Measurements from ENCODE around the gene ITIH6.
"Not testable (repeated sequence)": the region's sequence is repeated elsewhere in the genome, so short reads cannot be mapped to it uniquely, and the experiment has no call there.

GRCh38 chrX:54736298-54736942 is 61.6 kb downstream of the ITIH6 start:
- TF ChIP-seq CTCF, POLR2A (IDR thresholded peaks at IDR 0.05): not testable (repeated sequence)

Data from Peyer's patch (tissue), 4 donors.